ENCODE data around the gene DCC. TPM values are rescaled to one million over a fixed set of nuclear protein-coding genes. Genes with fewer than 3 reads are reported as not detected.

The DCC gene
- total and polyA plus RNA-seq, 2 of the 8 experiments (the other 6 are each of a cell fraction or from before 2014, with no cell fraction given) = 0.14 to 1.4 TPM

DNA sequence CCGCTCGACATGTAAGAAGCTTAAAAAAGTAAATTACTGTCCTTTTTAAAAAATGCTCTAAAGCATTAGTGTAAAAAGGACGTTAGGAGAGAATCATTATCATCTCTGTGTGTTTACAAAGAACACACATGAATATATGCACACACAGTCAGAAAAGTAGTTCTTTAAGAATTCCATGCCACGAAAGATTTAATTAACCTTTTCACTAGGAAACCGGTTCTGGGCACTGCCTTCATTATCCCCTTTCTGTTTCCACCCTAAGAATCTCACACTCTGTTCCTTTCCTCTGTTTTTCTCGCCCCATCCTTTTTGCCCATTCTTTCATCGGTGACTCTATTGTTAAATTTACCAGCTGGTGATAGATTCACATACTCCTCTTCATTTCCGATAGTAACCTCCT, 338.6 kb downstream of the DCC start:
- Histone ChIP-seq H3K23me2 (ENCODE audit: low read depth, low read length) (no peaks in the 10 kb centered on the region), H3K79me2 (ENCODE audit: control insufficient read depth in 1 of 2, insufficient read depth in 2 of 2, low read length in 2 of 2) (no peaks in the 10 kb centered on the region), H2BK12ac (ENCODE audit: low read depth, low read length) (no peak overlapping the region), H2BK20ac (ENCODE audit: low read length) (no peak overlapping the region; the same call in 1 of the 2 replicates), H3K27ac (ENCODE audit: low read depth, low read length) (no peak overlapping the region), H4K8ac (ENCODE audit: extremely low read depth, insufficient read depth, low read length) (no peak overlapping the region), H3K4ac (replicated peaks; ENCODE audit: insufficient read length, low read depth, low read length) (no peak overlapping the region), H2BK5ac (ENCODE audit: low read depth, low read length) (no peak overlapping the region), H4K20me1 (replicated peaks in 1 of 2; ENCODE audit: control insufficient read depth in 1 of 2, insufficient read depth in 2 of 2, low read length in 2 of 2) (no peaks in the 10 kb centered on the region), H3K9ac (replicated peaks in 1 of 4; ENCODE audit: extremely low read depth in 1 of 4, low read depth in 3 of 4, low read length in 3 of 4) (no peak overlapping the region), H4K91ac (replicated peaks; ENCODE audit: insufficient read length, low read length) (no peak overlapping the region), H4K5ac (ENCODE audit: insufficient read length, low read depth, low read length) (no peak overlapping the region), H3K23ac (ENCODE audit: insufficient read length) (no peak overlapping the region), H3K9me3 (ENCODE audit: insufficient read depth in 2 of 2, low read depth in 1 of 2, low read length in 1 of 2) (0 out of 4 replicates have a peak, but pooled peaks cover 0 to 5% of the 10 kb centered on the region in 2 experiments), H3K18ac (ENCODE audit: extremely low read depth, low read length) (no peak overlapping the region), H3K4me1 (replicated peaks in 1 of 4; ENCODE audit: control insufficient read depth in 3 of 4, insufficient read depth in 4 of 4, low read length in 3 of 4) (peaks cover 0 to 2% (median under 1%) of the 10 kb centered on the region in 4 experiments; a peak in 2 of 7 replicates), H2BK120ac (replicated peaks; ENCODE audit: low read depth, low read length) (no peak overlapping the region), H3K36me3 (ENCODE audit: control insufficient read depth in 2 of 4, insufficient read depth in 4 of 4, low read length in 3 of 4) (no peaks in the 10 kb centered on the region), H3K4me3 (ENCODE audit: extremely low read depth in 1 of 4, insufficient read depth in 2 of 4, low read depth in 3 of 4, low read length in 4 of 4) (no peak overlapping the region), H3K4me2 (ENCODE audit: insufficient read depth in 1 of 2, low read depth in 2 of 2, low read length in 2 of 2) (no peak overlapping the region), H3K56ac (replicated peaks; ENCODE audit: insufficient read length, low read depth, low read length) (no peak overlapping the region), H3K27me3 (replicated peaks in 1 of 4; ENCODE audit: control insufficient read depth in 3 of 4, extremely low read depth in 1 of 4, insufficient read depth in 3 of 4, low read length in 3 of 4) (no peaks in the 10 kb centered on the region), H3K14ac (ENCODE audit: insufficient read length) (no peak overlapping the region), H2AFZ (ENCODE audit: low read length) (no peak overlapping the region), H3K79me1 (ENCODE audit: low read depth, low read length) (no peaks in the 10 kb centered on the region), H2AK5ac (ENCODE audit: low read depth, low read length) (no peak overlapping the region), H2BK15ac (ENCODE audit: low read length) (no peak overlapping the region)
- CTCF ChIA-PET (ENCODE audit: partially characterized antibody) = interaction anchor here (0.9 kb wide), 1 partner anchor 1010 kb away, joined by 3 read pairs; no protein-coding TSS in a partner anchor
- 77% methylated on average over 8 of the region's 8 CpGs; no CpG with 5 or more reads in 1 of the 2 experiments for WGBS, 2 experiments (ENCODE audit: extremely low coverage in 1 of 2, insufficient coverage in 1 of 2, insufficient read length in 1 of 2, insufficient replicate concordance in 2 of 2, low coverage in 1 of 2, low lambda C conversion rate in 2 of 2, missing lambda C conversion rate in 1 of 2)
- no peak for FAIRE-seq
- POLR2A ChIA-PET (ENCODE audit: partially characterized antibody) = no interaction called here
- DNase-seq (ENCODE audit: low read depth in 1 of 2, low spot score in 2 of 2) = no peak
- TF ChIP-seq, protein P1, sequence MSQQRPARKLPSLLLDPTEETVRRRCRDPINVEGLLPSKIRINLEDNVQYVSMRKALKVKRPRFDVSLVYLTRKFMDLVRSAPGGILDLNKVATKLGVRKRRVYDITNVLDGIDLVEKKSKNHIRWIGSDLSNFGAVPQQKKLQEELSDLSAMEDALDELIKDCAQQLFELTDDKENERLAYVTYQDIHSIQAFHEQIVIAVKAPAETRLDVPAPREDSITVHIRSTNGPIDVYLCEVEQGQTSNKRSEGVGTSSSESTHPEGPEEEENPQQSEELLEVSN (IDR thresholded peaks at IDR 0.05) = no peak
- TF ChIP-seq USF2 (IDR thresholded peaks at IDR 0.05; ENCODE audit: low read length) (no peak), CTBP2 (IDR thresholded peaks at IDR 0.05; ENCODE audit: borderline replicate concordance, insufficient read depth, insufficient read length, low read length) (no peak), TCF12 (IDR thresholded peaks at IDR 0.05; ENCODE audit: low read depth, low read length) (no peak), CREB1 (IDR thresholded peaks at IDR 0.05) (no peak), SP2 (IDR thresholded peaks at IDR 0.05; ENCODE audit: low read length) (no peak), SP1 (IDR thresholded peaks at IDR 0.05; ENCODE audit: low read depth, low read length) (no peak), MAX (IDR thresholded peaks at IDR 0.05) (no peak), SAP30 (IDR thresholded peaks at IDR 0.05; ENCODE audit: insufficient read depth, insufficient replicate concordance, low read length) (no peak), MAFK (IDR thresholded peaks at IDR 0.05; ENCODE audit: low read depth, low read length) (no peak), NANOG (IDR thresholded peaks at IDR 0.05; ENCODE audit: insufficient read depth, low read depth, low read length, poor library complexity, severe bottlenecking) (no peak), KDM4A (IDR thresholded peaks at IDR 0.05; ENCODE audit: low read depth, low read length, severe bottlenecking) (no peak)

All from H1 (cell line).